ENCODE measurements around the gene MAGI1.
"Not testable (repeated sequence)": the region's sequence is repeated elsewhere in the genome, so short reads cannot be mapped to it uniquely, and the experiment has no call there.

Gene MAGI1

DNA sequence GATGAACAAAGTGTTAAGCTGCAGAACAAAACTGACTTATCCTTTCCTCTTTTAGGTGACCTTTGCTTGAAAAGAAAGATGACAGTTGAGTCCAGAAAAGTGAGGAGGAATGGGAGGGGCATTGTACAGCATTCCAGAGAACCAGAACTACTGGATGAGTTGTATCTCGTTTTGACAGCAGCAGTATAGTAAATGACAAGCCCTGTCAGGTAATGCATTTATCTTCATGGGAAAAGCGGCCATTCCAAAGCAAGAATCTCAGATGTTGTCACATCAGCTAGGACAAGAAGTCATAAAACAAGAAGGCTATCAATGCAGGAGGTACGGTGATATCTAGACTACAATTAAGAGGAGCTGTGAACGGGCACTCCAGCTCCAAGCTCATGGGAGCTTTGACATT lies 421.5 kb downstream of the MAGI1 start:
- POLR2A ChIA-PET = no interaction called here
- CTCF ChIA-PET = no interaction called here
- TF ChIP-seq, protein P1, sequence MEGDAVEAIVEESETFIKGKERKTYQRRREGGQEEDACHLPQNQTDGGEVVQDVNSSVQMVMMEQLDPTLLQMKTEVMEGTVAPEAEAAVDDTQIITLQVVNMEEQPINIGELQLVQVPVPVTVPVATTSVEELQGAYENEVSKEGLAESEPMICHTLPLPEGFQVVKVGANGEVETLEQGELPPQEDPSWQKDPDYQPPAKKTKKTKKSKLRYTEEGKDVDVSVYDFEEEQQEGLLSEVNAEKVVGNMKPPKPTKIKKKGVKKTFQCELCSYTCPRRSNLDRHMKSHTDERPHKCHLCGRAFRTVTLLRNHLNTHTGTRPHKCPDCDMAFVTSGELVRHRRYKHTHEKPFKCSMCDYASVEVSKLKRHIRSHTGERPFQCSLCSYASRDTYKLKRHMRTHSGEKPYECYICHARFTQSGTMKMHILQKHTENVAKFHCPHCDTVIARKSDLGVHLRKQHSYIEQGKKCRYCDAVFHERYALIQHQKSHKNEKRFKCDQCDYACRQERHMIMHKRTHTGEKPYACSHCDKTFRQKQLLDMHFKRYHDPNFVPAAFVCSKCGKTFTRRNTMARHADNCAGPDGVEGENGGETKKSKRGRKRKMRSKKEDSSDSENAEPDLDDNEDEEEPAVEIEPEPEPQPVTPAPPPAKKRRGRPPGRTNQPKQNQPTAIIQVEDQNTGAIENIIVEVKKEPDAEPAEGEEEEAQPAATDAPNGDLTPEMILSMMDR (IDR thresholded peaks at IDR 0.05; ENCODE audit: control extremely low read depth, extremely low read depth, low read depth, missing control alignments) = no peak
- no peak for DNase-seq (ENCODE audit: extremely low spot score)

DNA sequence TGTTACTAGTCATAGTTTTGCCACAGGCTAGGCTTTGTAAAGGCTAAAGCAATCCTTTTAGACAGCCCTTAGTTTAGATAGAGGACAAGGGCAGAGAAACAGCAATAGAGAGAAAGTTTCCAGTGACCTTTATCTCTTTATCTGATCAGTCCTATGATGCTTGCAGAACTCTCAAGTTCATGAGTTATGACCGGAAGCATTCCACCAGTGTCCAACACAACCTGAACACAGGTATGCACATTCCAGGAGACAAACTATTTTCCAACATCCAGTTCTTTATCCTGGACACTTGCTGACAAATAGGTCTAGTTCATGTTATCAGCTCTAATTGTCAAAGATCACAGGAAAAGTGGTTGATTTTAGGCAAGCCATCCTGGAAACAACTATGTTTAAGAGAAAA lies 422.2 kb downstream of the MAGI1 start:
- ChIA-PET CTCF (no interaction called here), POLR2A (no interaction called here)
- TF ChIP-seq, protein P1 (IDR thresholded peaks at IDR 0.05; ENCODE audit: control extremely low read depth, extremely low read depth, low read depth, missing control alignments) = no peak
- no peak for DNase-seq (ENCODE audit: extremely low spot score)

DNA sequence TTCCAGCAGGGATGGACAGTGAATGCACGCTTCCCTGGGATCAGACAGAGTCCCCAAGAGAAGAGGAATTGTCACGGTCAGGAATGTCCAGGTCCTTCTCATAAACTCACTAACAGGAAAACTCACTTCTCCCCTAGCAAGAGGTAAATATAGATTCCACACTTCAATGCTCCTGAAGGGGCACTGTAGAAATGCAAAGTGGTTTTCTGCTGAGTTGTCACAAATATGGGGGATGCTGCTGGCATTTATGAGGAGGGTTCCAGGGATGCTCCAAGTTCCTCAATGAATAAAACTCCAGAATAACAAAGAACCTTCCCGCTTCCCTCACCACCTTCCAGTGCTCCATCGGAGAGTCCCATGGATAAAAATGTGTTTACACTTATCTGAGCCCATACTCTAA lies 423.4 kb downstream of the MAGI1 start:
- ChIA-PET POLR2A (no interaction called here), CTCF (no interaction called here)
- DNase-seq (ENCODE audit: extremely low spot score) = no peak
- TF ChIP-seq, protein P1 (IDR thresholded peaks at IDR 0.05; ENCODE audit: control extremely low read depth, extremely low read depth, low read depth, missing control alignments) = no peak

DNA sequence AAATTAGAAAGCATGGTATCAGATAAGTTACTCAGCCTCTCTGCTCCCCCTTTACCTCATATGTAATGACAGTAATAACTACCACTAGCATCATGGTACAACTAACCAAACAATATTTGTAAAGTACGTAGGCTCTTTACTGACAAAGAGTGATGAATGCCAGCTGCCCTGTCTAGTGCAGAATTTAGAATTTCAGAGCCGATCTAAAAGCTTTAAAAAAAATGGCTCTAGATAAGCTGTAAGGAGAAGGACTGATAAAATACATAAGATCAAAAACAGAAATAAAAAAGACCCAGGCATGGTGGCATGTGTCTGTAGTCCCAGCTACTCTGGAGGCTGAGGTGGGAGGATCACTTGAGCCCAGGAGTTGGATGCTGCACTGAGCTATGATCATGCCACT lies 424.1 kb downstream of the MAGI1 start:
- DNase-seq (ENCODE audit: extremely low spot score) = no peak
- TF ChIP-seq, protein P1 (IDR thresholded peaks at IDR 0.05; ENCODE audit: control extremely low read depth, extremely low read depth, low read depth, missing control alignments) = no peak
- ChIA-PET POLR2A (no interaction called here), CTCF (no interaction called here)

DNA sequence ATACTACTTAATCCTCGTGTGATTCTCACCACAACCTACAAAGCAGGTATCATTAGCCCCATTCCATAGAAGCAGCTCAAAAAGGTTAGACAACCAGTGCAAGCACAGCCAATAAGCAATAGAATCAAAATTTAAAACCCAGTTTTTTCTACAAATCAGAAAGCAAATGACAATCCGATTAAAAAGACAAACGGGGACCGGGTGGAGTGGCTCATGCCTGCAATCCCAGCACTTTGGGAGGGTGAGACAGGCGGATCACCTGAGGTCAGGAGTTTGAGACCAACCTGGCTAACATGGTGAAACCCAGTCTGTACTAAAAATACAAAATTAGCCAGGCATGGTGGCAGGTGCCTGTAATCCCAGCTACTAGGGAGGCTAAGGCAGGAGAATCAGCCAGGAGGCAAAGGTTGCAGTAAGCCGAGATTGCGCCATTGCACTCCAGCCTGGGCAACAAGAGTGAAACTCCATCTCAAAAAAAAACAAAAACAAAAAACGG lies 430.7 kb downstream of the MAGI1 start:
- DNase-seq (ENCODE audit: extremely low spot score); CTCF ChIA-PET; POLR2A ChIA-PET: not testable (repeated sequence)

DNA sequence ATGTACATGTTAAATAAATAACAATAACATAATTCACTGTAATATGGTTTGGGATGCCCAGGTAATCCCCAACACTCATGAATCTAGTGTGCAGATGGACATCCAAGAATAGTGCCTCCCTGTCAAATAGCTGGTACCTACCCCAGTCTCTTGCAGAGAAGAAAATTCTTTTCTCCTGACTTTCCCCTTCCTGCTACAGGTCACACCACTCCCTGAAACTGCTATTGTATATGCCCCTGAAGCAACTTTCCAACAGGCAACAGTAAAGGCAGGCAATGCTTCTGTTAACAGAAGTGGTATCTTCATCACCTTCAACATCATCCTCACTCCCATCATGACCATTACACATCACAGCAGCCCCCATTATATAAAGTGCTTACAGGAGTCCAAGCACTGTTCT lies 431.6 kb downstream of the MAGI1 start:
- ChIA-PET POLR2A (no interaction called here), CTCF (no interaction called here)
- no peak for DNase-seq (ENCODE audit: extremely low spot score)
- TF ChIP-seq, protein P1 (IDR thresholded peaks at IDR 0.05; ENCODE audit: control extremely low read depth, extremely low read depth, low read depth, missing control alignments) = no peak

DNA sequence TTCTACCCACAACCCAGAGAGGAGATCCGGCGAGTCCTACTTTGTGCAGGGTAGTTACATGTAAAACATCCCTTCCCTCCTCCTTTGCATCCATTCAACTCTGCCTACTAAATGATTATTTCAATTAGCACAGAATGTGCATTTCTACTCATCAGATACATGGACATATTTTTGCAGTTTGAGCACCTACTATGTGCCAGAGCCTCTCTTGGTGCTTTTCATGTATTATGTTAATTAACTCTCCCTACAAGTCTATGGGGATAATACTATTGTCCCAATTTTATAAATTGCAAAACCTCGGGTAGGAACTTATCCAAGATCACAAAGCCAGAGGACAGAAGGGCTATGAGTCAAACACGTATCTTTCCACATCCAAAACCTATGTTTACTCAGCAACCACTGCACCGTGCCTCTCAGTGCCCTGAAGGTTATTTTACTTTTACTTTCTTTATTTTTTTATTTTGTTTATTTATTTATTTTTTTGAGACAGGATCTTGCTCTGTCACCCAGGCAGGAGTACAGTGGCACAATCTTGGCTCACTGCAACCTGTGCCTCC lies 432.8 kb downstream of the MAGI1 start:
- TF ChIP-seq, protein P1 (IDR thresholded peaks at IDR 0.05; ENCODE audit: control extremely low read depth, extremely low read depth, low read depth, missing control alignments) = no peak
- no peak for DNase-seq (ENCODE audit: extremely low spot score)
- CTCF ChIA-PET = no interaction called here
- POLR2A ChIA-PET = no interaction called here

Data from GM10248 (cell line).